HG03135 (cell line): Measurements from ENCODE around the gene FAM184A.

ENCODE experiments used
- ATAC-seq: cut with Tn5 transposase; IDR thresholded peaks from one replicate; pipeline ENCODE4 v1.9.1; 2021; ENCODE audit warnings: mild to moderate bottlenecking, moderate library complexity; ENCODE audit not compliant: unreplicated experiment

FAM184A gene

GRCh38 chr6:118918329-118918725 lies 160.1 kb downstream of the FAM184A start:
- ATAC-seq, result no peak

GRCh38 chr6:118917546-118918328 lies 160.7 kb downstream of the FAM184A start:
- ATAC-seq, result no peak

GRCh38 chr6:118914598-118914997 lies 163.9 kb downstream of the FAM184A start:
- no peak for ATAC-seq

- ATAC-seq, result no peak
These were observed 165.3 kb downstream of the FAM184A start for GRCh38 chr6:118913161-118913560.

GRCh38 chr6:118912646-118913045 lies 165.8 kb downstream of the FAM184A start:
- no peak for ATAC-seq
